ENCODE data around the gene UBL4B. TPM values are rescaled to one million over a fixed set of nuclear protein-coding genes. Genes with fewer than 3 reads are reported as not detected.

UBL4B gene
- total and polyA plus RNA-seq, 8 donors: not detected

DNA sequence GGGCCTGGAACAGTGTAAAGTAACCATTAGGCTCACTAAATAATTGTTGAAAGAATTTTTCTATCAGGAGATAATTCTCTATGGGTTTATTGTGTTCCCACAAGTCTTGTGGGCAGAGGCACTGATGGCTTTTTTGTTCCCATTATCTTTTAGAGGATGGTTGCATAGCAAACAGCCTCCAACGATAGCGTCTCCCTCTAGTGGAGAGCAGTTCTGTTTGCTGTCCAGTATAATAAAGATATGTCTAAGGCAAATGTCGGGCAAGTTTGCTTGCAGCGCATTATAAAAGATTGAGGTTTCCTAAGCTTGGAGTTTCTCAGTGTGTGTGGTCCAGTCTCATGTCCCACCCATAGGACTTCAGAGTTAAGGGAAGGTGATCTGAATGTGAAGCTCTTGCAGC lies 36.7 kb downstream of the UBL4B start:
- Histone ChIP-seq H3K27ac (no peak overlapping the region), H3K27me3 (peaks cover 14 to 97% (median 55%) of the 10 kb centered on the region in 3 donors), H3K9me3 (no peaks in the 10 kb centered on the region), H3K36me3 (no peaks in the 10 kb centered on the region), H3K4me1 (peaks cover 8 to 18% (median 15%) of the 10 kb centered on the region in 4 donors), H3K4me3 (no peak overlapping the region)
- 39 to 47% (median 41%) methylated on average over 4 of the region's 4 CpGs for WGBS, 5 donors
- TF ChIP-seq, protein P1, sequence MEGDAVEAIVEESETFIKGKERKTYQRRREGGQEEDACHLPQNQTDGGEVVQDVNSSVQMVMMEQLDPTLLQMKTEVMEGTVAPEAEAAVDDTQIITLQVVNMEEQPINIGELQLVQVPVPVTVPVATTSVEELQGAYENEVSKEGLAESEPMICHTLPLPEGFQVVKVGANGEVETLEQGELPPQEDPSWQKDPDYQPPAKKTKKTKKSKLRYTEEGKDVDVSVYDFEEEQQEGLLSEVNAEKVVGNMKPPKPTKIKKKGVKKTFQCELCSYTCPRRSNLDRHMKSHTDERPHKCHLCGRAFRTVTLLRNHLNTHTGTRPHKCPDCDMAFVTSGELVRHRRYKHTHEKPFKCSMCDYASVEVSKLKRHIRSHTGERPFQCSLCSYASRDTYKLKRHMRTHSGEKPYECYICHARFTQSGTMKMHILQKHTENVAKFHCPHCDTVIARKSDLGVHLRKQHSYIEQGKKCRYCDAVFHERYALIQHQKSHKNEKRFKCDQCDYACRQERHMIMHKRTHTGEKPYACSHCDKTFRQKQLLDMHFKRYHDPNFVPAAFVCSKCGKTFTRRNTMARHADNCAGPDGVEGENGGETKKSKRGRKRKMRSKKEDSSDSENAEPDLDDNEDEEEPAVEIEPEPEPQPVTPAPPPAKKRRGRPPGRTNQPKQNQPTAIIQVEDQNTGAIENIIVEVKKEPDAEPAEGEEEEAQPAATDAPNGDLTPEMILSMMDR (IDR thresholded peaks at IDR 0.05): no peak
- TF ChIP-seq POLR2A (IDR thresholded peaks at IDR 0.05) (no peak), EP300 (IDR thresholded peaks at IDR 0.05) (no peak), POLR2AphosphoS5 (IDR thresholded peaks at IDR 0.05) (no peak)
- intact Hi-C loops (cut with DNase I; ENCODE audit: low total_unique reads): no loop called here
- DNase-seq: no peak

DNA sequence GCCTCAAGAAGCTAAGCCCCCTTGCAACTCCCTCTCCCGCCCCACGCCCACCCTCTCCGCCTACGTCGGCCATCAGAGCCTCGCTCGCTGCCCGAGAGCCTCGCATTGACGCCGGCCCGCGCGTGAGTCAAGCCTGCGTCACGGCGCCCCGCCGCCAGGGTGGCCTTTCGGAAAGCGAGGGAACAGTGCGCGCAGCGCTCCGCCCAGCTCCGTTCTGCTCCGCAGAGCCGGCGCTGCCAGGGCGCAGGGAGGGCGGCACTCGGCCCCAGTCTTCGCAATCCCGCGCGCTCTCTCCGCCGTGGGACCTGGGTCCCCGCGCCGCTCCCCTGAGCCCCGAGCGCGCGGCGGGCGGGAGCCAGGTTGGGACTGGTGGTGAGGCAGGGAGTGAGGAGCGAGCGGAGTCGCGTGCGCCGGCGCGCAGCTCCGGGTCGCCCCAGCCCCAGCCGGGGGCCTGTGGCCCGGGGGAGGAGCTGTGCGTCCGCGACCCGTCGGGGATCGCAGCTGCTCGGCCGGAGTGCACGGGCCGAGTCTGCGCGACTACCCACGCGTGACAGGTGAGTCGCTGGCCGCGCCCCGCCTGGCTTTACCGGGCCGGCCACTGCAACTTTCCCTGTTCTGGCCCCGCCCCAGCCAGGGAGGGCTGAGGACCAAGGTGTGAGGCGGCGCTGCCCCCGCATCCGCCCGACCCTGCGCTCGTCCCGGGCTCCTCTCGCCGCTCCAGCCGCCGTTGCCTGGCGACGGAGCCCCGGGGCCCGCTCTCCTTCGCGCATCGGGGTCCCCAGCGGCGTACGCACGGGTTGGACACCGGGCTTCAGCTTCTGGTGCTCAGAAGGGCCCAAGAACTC lies 38.3 kb downstream of the UBL4B start, which contains the start of gene SLC6A17:
TSS of gene SLC6A17 (plus strand) at position 165 of the 845 bp plus-strand sequence. CDS start 16,436 bp downstream, outside the sequence.
- 1 to 4% (median 3%) methylated on average over 41 to 104 of the region's 104 CpGs for WGBS, 5 donors
- Histone ChIP-seq H3K4me3 (peak within 1 kb of the TSS; percentile 7 to 41 (median 26)), H3K4me1 (peaks cover 8 to 18% (median 15%) of the 10 kb centered on the region in 4 donors), H3K27me3 (peaks cover 14 to 99% (median 56%) of the 10 kb centered on the region in 3 donors), H3K9me3 (no peaks in the 10 kb centered on the region), H3K36me3 (no peaks in the 10 kb centered on the region), H3K27ac (no peak within 1 kb of the TSS)
- TF ChIP-seq POLR2A (IDR thresholded peaks at IDR 0.05) (no peak), EP300 (IDR thresholded peaks at IDR 0.05) (no peak), POLR2AphosphoS5 (IDR thresholded peaks at IDR 0.05) (no peak)
- TF ChIP-seq, protein P1 (IDR thresholded peaks at IDR 0.05): no peak
- DNase-seq: peak in 1 of 2 donors; percentile 66
- intact Hi-C loops (cut with DNase I; ENCODE audit: low total_unique reads): no loop called here

DNA sequence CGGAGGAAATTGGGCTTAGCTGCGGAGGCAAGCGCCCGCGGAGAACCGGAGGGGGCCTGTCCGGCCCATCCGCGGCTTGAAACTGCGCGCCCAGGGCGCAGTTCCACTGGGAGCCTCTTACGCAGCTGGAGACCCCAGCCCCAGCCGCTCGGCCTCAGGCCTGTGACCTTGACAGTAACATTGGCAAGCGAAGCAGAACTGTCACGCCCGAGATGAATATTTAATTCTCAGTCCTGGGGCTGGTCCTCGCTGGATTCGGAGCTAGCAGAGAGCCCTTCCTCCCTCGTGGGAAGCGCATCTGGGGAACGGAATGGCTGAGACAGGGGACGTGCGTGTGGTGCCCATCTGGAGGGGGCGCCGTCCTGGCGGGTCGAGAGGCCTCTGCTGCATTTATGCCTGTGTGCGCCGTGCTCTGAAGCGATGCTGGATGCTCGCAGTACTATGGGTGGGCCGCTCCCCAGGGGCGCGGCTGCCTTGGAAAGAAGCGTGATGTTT lies 39.0 kb downstream of the UBL4B start:
- WGBS, 5 donors: 8 to 25% (median 11%) methylated on average over 6 to 37 of the region's 37 CpGs
- no peaks in the 10 kb centered on the region for H3K9me3 ChIP-seq
- intact Hi-C loops (cut with DNase I; ENCODE audit: low total_unique reads): no loop called here
- TF ChIP-seq, protein P1 (IDR thresholded peaks at IDR 0.05): no peak
- TF ChIP-seq POLR2A (IDR thresholded peaks at IDR 0.05): no peak
- no peak for TF ChIP-seq EP300 (IDR thresholded peaks at IDR 0.05)
- TF ChIP-seq POLR2AphosphoS5 (IDR thresholded peaks at IDR 0.05): no peak
- DNase-seq: no peak
- H3K4me1 ChIP-seq: peaks cover 8 to 18% (median 15%) of the 10 kb centered on the region in 4 donors
- no peak overlapping the region for H3K27ac ChIP-seq
- H3K36me3 ChIP-seq: no peaks in the 10 kb centered on the region
- H3K27me3 ChIP-seq: peaks cover 14 to 100% (median 56%) of the 10 kb centered on the region in 3 donors
- peak overlapping the region in 3 of 4 donors; percentile 24 to 41 (median 29) for H3K4me3 ChIP-seq

DNA sequence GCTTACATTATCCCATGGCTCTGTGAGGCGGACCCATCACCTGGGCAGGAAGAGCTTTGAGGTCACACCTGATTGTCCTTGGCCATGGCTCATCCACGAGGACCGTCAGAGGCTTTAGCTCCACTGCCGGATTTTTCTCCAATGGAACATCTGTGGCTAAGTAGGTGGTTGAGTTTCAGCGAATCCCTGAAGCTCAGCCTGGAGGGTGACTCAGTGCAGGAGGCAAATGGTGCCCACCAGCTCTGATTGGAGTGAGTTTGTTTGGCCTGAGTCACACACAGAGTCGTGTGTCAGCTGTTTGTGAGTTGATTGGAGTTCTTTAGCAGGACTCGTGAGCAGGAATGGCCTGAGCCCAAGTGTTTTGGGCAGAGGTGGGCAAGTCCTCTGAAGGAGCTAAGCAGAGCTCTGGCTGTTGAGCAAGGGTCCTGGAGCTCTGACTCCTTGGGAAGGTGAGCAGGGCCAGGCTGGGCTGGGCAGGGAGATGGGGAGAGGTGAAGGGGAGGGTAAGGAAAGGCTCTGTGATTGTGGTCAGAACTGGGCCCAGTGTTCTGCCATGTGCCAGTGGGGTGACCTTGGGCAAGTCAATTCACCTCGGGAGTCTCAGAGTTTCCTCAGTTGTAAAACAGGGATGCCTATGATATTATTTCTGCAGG lies 40.0 kb downstream of the UBL4B start:
- TF ChIP-seq POLR2AphosphoS5 (IDR thresholded peaks at IDR 0.05): no peak
- no peak for TF ChIP-seq POLR2A (IDR thresholded peaks at IDR 0.05)

More for the DNA sequence above, 40.0 kb downstream of the UBL4B start:
- no peak for DNase-seq
- Histone ChIP-seq H3K4me3 (no peak overlapping the region), H3K9me3 (no peaks in the 10 kb centered on the region), H3K27ac (no peak overlapping the region), H3K4me1 (peaks cover 8 to 18% (median 15%) of the 10 kb centered on the region in 4 donors), H3K36me3 (no peaks in the 10 kb centered on the region), H3K27me3 (peaks cover 14 to 99% (median 51%) of the 10 kb centered on the region in 3 donors)
- WGBS, 5 donors: 50 to 59% (median 54%) methylated on average over 4 to 8 of the region's 8 CpGs
- intact Hi-C loops (cut with DNase I; ENCODE audit: low total_unique reads): no loop called here

Measured in stomach (tissue), 9 donors.